NCI-H187 (cell line): ENCODE data around the gene XPNPEP2.

ENCODE experiments used
- DNase-seq, 2 experiments: peaks; one replicate each; lab custom pipeline; 2025; lab: John Stamatoyannopoulos, UW

XPNPEP2 gene

DNA sequence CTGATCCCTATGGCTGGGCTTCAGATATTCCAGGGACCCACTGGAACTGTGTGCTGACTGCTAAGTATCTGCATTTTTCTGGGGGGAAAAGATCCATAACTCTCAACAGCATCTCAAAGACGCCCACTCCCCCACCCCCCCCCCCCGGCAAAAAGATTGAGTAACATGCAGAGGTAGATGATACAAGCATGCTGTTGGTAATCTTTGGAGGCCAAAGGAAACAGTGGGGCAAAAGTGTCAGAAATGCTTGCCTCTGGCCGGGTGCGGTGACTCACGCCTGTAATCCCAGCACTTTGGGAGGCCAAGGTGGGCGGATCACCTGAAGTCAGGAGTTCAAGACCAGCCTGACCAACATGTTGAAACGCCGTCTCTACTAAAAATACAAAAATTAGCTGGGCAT, 12.2 kb downstream of the XPNPEP2 start:
- no peak for DNase-seq

- no peak for DNase-seq
These were observed 15.6 kb downstream of the XPNPEP2 start for GRCh38 chrX:129754056-129755024.

DNA sequence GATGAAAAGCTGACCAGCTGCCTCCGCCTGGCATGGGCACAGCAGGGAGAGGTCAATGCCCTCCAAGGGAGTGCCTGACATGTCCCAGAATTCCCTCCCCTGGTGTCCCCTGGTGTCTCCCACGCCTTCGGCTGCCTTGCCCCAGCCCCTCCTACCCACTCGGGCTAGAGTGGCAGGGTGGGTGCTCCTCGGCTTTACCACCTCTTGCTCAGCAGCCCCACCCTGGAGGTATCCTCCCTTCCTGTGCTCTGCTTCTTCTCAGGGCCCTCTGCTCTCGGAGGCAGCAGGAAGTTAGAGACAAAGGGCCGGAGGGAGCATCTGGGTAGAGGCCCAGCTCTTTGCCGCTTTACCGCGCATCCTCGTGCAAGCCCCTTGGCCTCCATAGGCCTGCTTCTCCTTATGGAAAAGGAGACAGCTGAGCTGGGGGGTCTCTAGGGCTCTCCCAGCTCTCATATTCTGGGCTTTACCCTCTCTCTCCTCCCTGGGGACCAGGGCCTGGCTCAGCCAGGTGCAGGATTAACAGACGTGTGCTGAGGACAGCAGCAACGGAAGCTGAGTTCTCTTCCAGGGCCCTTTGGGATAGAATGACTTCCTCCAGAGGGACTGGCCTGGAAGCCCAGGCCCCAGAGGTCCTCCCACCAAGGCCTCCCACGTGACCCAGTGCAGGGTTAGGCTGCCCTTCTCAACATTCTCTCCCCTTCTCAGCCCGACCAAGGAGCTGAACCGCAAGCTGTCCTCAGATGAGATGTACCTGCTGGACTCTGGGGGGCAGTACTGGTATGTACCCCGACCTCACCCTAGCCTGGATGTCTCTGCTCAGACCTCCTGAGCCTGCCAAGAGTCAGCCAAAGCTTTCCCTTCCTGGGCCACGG, 17.2 kb downstream of the XPNPEP2 start:
- no peak for DNase-seq

- no peak for DNase-seq
These were observed 20.8 kb downstream of the XPNPEP2 start for GRCh38 chrX:129759576-129760061.

DNA sequence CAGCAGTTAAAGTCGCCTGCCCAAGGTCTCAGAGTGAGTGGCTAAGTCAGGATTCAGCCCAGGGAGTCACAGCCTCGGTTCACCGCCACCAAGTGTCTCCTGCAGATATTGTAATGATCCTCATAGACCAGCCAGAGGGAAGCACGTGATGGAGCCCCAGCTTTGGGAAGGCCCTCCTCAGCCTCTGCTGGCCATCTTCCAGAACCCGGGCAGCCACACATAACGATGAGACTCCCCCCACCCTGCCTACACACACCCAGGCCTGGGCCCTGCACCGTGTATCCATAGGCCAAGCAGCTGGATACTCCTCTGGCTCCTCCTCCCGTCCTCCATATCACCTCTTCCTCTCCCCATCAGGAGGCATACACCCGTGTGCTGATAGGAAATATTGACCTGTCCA, 21.4 kb downstream of the XPNPEP2 start:
- DNase-seq = no peak

- DNase-seq = no peak
These were observed 22.2 kb downstream of the XPNPEP2 start for GRCh38 chrX:129760981-129761380.

GRCh38 chrX:129761596-129761995, 22.8 kb downstream of the XPNPEP2 start:
- no peak for DNase-seq

DNA sequence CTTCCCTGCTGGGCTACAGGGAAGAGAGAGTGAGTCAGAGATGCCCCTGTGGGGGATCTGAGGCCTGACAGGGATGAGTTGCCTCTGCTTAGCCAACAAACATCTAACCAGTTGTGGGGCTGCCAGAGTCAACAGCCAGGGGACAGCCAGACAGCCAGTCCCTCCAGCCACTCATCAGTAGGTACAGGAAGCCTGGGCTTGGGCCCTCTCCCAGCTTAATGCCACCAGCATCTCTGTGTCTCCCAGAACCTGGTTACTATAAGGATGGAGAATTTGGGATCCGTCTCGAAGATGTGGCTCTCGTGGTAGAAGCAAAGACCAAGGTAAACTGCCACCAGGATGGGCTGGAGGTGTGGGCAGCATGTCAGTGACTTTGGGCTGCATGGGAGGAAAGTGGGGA, 23.7 kb downstream of the XPNPEP2 start:
- DNase-seq = no peak

DNA sequence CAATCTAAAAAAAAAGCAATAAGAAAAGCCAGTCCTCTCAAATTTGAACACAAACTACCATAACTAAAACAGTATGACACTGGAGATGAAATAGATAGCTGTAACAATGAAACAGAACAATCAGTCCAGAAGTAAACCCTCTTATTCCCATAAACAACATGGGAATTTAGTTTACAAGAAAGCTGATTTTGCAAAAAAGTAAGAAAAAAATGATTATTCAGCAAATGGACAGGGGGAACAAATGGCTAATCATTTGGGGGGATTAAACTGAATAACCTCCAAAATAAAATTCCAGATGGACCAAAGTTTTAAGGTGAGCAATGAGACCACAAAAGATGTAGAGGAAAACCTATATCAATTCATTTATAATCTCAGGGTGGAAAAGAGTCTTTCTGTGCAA, 24.9 kb downstream of the XPNPEP2 start:
- no peak for DNase-seq

DNA sequence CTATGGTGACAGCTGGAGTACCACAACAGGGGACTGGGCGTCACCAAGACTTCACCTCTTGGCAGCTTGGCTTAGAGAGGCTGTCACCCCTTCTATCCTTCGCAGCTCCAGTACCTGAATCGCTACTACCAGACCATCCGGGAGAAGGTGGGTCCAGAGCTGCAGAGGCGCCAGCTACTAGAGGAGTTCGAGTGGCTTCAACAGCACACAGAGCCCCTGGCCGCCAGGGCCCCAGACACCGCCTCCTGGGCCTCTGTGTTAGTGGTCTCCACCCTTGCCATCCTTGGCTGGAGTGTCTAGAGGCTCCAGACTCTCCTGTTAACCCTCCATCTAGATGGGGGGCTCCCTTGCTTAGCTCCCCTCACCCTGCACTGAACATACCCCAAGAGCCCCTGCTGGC, 29.4 kb downstream of the XPNPEP2 start:
- no peak for DNase-seq

DNA sequence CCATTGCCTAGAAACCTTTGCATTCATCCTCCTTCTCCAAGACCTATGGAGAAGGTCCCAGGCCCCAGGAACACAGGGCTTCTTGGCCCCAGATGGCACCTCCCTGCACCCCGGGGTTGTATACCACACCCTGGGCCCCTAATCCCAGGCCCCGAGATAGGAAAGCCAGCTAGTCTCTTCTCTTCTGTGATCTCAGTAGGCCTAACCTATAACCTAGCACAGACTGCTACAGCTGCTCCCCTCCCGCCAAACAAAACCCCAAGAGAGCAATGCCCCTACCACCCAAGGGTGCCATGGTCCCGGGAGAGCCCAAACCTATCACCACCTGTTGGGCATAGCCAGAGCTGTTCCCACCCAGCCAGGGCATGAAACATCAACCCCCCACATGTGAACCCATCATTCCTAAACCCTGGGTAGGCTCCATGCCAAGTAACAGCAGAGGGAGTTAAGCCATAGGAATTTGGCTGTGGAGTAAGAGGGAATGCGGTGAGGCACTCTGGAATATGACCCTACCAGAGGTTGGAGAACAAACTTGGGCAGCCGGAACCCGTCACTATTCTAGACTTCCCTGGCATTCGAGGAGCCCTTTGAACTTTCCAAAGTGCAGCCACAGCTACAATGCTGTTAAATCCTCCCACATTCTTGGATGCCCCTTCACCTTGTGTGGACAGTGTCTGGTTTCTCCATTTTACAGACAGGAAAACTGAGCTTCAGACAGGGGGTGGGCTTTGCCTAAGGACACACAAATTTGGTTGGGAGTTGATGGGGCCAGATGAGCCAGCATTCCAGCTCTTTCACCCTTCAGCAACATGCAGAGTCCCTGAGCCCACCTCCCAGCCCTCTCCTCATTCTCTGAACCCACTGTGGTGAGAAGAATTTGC, 30.0 kb downstream of the XPNPEP2 start:
- DNase-seq = no peak

- DNase-seq = no peak
These were observed 30.8 kb downstream of the XPNPEP2 start for GRCh38 chrX:129769467-129770154.

DNA sequence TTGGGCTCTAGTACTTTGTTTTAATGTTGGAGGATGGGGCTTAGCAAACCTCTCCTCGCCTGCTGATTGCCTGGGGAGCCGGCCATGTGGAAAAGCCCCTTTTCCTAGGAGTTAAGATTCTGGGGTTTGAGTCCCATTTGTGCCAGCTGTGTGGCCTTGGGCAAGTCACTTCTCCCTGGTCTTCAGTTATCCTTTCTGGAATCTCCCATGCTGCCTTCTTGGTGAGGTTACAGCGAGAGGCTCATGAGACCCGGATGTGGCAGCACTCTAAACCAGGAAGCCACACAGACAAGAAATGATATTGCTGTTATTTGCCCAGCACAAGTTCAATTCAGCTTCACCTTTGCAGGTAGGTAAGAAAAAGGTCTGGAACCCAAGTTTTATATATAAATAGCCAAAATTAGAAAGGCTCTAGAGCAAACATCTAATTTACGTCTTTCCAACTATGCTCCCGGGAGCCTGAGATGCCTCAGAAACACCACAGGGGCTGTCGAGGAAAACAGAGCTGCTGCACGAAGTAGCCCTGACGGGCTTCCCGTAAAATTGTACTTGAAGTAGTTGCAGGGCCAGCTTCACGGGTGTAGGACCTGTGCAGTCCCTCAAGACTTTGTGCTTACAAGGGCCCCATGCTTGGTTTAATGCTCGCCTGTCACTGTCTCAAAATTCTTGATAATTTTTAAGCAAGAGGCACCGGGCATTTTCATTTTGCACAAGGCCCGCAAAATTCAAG, 32.7 kb downstream of the XPNPEP2 start:
- no peak for DNase-seq

DNA sequence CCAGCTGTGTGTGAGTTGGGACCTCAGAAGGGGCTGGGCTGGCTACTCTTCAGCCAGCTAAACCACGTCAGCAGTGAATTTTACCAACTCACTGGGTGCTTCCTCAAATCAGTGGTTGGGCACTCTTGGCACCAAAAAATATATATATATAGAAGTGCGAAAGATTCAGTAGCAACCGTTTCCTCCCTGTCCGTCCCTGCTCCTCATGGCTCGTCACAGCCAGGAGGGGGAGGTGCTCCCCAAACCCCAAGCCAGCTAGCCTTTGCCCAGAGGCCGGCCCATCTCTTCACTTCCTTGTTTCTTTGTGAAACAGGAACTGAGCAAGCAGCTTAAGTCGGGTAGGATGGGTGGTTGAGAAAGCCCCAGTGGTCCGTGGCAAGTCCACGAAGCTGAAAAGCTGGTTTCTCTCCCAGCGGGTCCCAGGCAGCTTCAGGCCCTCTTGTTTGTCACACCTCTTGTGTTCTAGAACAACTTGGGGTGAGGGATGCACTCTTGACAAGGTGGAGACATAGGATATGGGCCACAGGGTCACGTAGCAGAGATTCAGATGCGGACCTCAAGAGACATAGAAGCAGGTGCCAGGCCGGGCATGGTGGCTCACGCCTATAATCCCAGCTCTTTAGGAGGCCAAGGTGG, 34.1 kb downstream of the XPNPEP2 start:
- no peak for DNase-seq

- DNase-seq = no peak
These were observed 35.1 kb downstream of the XPNPEP2 start for GRCh38 chrX:129773649-129774458.

DNA sequence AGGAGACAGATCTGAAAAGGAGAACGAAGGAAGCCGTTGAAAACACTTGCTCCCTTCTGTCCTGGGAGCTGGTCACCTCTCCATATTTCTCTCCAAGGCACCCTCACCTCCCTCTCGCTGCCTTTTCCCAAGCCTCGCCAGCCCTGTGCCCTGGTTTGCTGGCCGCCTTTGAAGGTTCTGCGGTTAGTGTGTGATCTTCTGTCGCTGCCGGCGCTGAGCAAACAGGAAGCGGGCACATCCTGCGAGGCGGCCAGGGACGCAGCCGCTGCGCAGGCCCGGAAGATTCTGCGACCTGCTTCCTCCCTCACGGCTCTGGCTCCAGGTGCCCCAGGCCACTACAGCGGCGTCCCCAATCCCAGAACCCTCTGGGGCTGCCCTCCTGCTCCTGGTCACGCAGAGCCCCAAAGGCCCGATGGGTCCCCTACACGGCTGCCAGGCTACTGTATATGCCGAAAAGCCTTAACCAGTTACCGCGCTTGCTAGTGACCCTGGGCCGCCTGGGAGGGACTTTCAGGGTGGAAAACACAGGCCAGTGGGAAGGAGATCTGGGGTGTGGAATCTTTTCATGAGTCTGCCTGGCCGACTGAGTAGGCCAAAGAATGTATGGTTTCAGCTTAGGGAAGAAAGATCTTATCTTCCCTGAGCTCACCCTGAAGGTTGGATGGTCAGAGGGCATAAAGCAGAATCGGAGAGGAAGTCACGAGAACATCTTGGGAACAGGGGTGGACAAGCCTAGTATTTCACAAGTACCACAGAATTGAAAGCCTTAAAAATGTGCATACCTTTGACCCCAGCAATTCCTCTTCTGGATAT, 38.6 kb downstream of the XPNPEP2 start:
- DNase-seq = no peak

DNA sequence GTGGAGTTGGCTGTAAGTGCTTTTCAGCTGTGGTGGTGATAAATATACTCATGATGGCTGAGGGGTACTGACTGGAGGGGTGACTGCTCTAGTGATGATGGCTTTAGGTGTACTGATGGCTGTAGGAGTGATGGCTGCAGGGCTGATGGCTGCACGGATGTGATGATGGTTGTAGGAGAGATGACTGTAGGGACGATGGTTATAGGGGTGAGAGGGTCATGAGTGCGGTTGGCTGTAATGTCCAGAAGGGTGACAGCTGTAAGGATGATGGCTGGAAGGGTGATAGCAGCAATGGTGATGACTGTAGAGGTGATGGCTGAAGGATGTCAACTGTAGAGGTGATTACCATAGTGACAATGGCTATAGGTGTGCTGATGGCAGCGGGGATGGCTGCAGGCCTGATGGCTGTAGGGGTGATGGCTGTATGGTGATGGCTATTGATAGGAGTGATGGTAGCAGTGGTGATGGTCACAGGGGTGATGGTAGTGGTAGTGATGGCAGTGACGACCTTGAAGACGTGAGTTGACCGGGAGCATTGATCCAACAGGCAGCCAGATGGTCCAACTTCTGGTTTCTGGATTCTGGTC, 40.4 kb downstream of the XPNPEP2 start:
- no peak for DNase-seq

GRCh38 chrX:129779747-129780146, 41.0 kb downstream of the XPNPEP2 start, which contains the start of gene SASH3:
Gene SASH3 (plus strand): TSS chrX:129779949. CDS start chrX:129780098, 149 bp downstream.
- DNase-seq = no peak
